H9 (cell line): ENCODE data around the gene MMAA. TPM values are rescaled to one million over a fixed set of nuclear protein-coding genes. Genes with fewer than 3 reads are reported as not detected.

Experiments used
- DNase-seq: peaks from one replicate; pipeline ENCODE4 v3.0.0-alpha.2; 2017
- H2AFZ ChIP-seq: one replicate; pipeline ENCODE4 v1.6.1; 2013; ENCODE audit warnings: mild to moderate bottlenecking, low read length, control low read depth, moderate library complexity
- H2AK5ac ChIP-seq: 2 replicates; pipeline ENCODE4 v1.6.1; 2013; ENCODE audit warnings: low read length, control low read depth, mixed read lengths; ENCODE audit not compliant: insufficient read length
- H2BK120ac ChIP-seq: one replicate; pipeline ENCODE4 v1.6.1; 2013; ENCODE audit warnings: low read depth, mild to moderate bottlenecking, low read length, control low read depth, inconsistent platforms; ENCODE audit not compliant: poor library complexity, severe bottlenecking
- H2BK12ac ChIP-seq: 2 replicates; pipeline ENCODE4 v1.6.1; 2013; ENCODE audit warnings: low read length, control low read depth, mixed read lengths, low read depth; ENCODE audit not compliant: insufficient read length
- H2BK15ac ChIP-seq: 2 replicates; pipeline ENCODE4 v1.6.1; 2013; ENCODE audit warnings: low read depth, low read length, control low read depth
- H2BK20ac ChIP-seq: one replicate; pipeline ENCODE4 v1.6.1; 2013; ENCODE audit warnings: low read depth, mild to moderate bottlenecking, low read length, control low read depth, inconsistent platforms; ENCODE audit not compliant: poor library complexity, severe bottlenecking
- H2BK5ac ChIP-seq: 2 replicates; pipeline ENCODE4 v1.6.1; 2013; ENCODE audit warnings: low read length, control low read depth, mixed read lengths; ENCODE audit not compliant: insufficient read length
- H3K14ac ChIP-seq: 2 replicates; pipeline ENCODE4 v1.6.1; 2013; ENCODE audit warnings: low read length, control low read depth; ENCODE audit not compliant: insufficient read depth
- H3K18ac ChIP-seq: 2 replicates; pipeline ENCODE4 v1.6.1; 2013; ENCODE audit warnings: low read depth, mild to moderate bottlenecking, mixed read lengths, low read length, control low read depth; ENCODE audit not compliant: insufficient read length
- H3K23ac ChIP-seq: 2 replicates; pipeline ENCODE4 v1.6.1; 2013; ENCODE audit warnings: low read length, control low read depth, mixed read lengths, low read depth; ENCODE audit not compliant: insufficient read length
- H3K23me2 ChIP-seq: 2 replicates; pipeline ENCODE4 v1.6.1; 2013; ENCODE audit warnings: low read depth, mild to moderate bottlenecking, mixed read lengths, low read length, control low read depth; ENCODE audit not compliant: insufficient read length, poor library complexity, severe bottlenecking
- H3K27ac ChIP-seq: 2 replicates; pipeline ENCODE4 v1.5.1; 2013; ENCODE audit warnings: low read length, control low read depth, mixed read lengths, low read depth; ENCODE audit not compliant: insufficient read length
- H3K27me3 ChIP-seq: 2 replicates; pipeline ENCODE4 v1.6.1; 2013; ENCODE audit warnings: low read length, control low read depth, inconsistent platforms; ENCODE audit not compliant: insufficient read depth
- H3K4ac ChIP-seq: 2 replicates; pipeline ENCODE4 v1.6.1; 2013; ENCODE audit warnings: low read depth, mild to moderate bottlenecking, control low read depth, inconsistent platforms, low read length, moderate library complexity
- H3K4me1 ChIP-seq: 2 replicates; pipeline ENCODE4 v1.6.1; 2013; ENCODE audit warnings: low read length, control low read depth, inconsistent platforms; ENCODE audit not compliant: insufficient read depth
- H3K4me2 ChIP-seq: 2 replicates; pipeline ENCODE4 v1.6.1; 2013; ENCODE audit warnings: low read length, control low read depth, mixed read lengths; ENCODE audit not compliant: insufficient read length, insufficient read depth
- H3K56ac ChIP-seq: 2 replicates; pipeline ENCODE4 v1.6.1; 2013; ENCODE audit warnings: low read depth, mild to moderate bottlenecking, mixed read lengths, low read length, control low read depth; ENCODE audit not compliant: insufficient read length
- H3K79me1 ChIP-seq: 2 replicates; pipeline ENCODE4 v1.6.1; 2013; ENCODE audit warnings: low read depth, mild to moderate bottlenecking, moderate library complexity, low read length, control low read depth, inconsistent platforms; ENCODE audit not compliant: insufficient read depth, poor library complexity, severe bottlenecking
- H3K79me2 ChIP-seq: 2 replicates; pipeline ENCODE4 v1.6.1; 2013; ENCODE audit warnings: low read length, control low read depth, inconsistent platforms; ENCODE audit not compliant: insufficient read depth
- H3K9ac ChIP-seq: 2 replicates; pipeline ENCODE4 v1.6.1; 2013; ENCODE audit warnings: low read length, control low read depth, mixed read lengths; ENCODE audit not compliant: insufficient read length; ENCODE audit errors: extremely low read depth
- H3K9me3 ChIP-seq: one replicate; pipeline ENCODE4 v1.6.1; 2013; ENCODE audit warnings: low read depth, low read length, inconsistent platforms; ENCODE audit not compliant: control insufficient read depth
- H3T11ph ChIP-seq: one replicate; pipeline ENCODE4 v1.6.1; 2013; ENCODE audit warnings: mild to moderate bottlenecking, low read length, control low read depth, inconsistent platforms
- H4K20me1 ChIP-seq: one replicate; pipeline ENCODE4 v1.6.1; 2013; ENCODE audit not compliant: control insufficient read depth, insufficient read length, insufficient read depth
- H4K5ac ChIP-seq: 2 replicates; pipeline ENCODE4 v1.6.1; 2013; ENCODE audit warnings: low read depth, mild to moderate bottlenecking, mixed read lengths, low read length, control low read depth; ENCODE audit not compliant: insufficient read length
- H4K8ac ChIP-seq: replicated peaks from 2 replicates; pipeline ENCODE4 v1.6.1; 2013; ENCODE audit warnings: low read length, control low read depth, mixed read lengths, low read depth; ENCODE audit not compliant: insufficient read length
- H4K91ac ChIP-seq: 2 replicates; pipeline ENCODE4 v1.6.1; 2013; ENCODE audit warnings: low read depth, mild to moderate bottlenecking, moderate library complexity, mixed read lengths, low read length, control low read depth; ENCODE audit not compliant: insufficient read length
- H3K27ac Mint-ChIP-seq, 3 experiments: 2 replicates in 2 of 3; 3 replicates in 1 of 3; pipeline ENCODE4 v1.8.0; 2020 to 2021; ENCODE audit warnings: mixed read lengths in 3 of 3, mild to moderate bottlenecking in 1 of 3, moderate library complexity in 1 of 3
- H3K27me3 Mint-ChIP-seq: 2 replicates; pipeline ENCODE4 v1.8.0; 2021; ENCODE audit warnings: low read depth, mild to moderate bottlenecking, moderate library complexity, mixed read lengths
- H3K36me3 Mint-ChIP-seq, 3 experiments: 2 replicates in 2 of 3; 3 replicates in 1 of 3; pipeline ENCODE4 v1.8.0; 2020 to 2021; ENCODE audit warnings: low read depth in 3 of 3, mixed read lengths in 3 of 3; ENCODE audit not compliant: insufficient read depth in 1 of 3
- H3K4me1 Mint-ChIP-seq, 2 experiments: 2 replicates each; pipeline ENCODE4 v1.8.0; 2020; ENCODE audit warnings: mixed read lengths in 2 of 2
- H3K4me3 Mint-ChIP-seq, 2 experiments: 2 replicates in 1 of 2; 3 replicates in 1 of 2; pipeline ENCODE4 v1.8.0; 2020 to 2021; ENCODE audit warnings: mild to moderate bottlenecking in 2 of 2, mixed read lengths in 2 of 2, moderate library complexity in 1 of 2
- H3K9me3 Mint-ChIP-seq, 2 experiments: 2 replicates in 1 of 2; 3 replicates in 1 of 2; pipeline ENCODE4 v1.8.0; 2020; ENCODE audit warnings: mild to moderate bottlenecking in 2 of 2, mixed read lengths in 2 of 2, moderate library complexity in 1 of 2
- WGBS: extraction: QIAGEN DNeasy Blood & Tissue Kit; methylation state at CpG from one replicate; pipeline ENCODE4 v1.1.7; 2013; ENCODE audit warnings: missing lambda C conversion rate, low lambda C conversion rate, mixed read lengths; ENCODE audit not compliant: insufficient read length; ENCODE audit errors: extremely low coverage; 5-methylcytosine and 5-hydroxymethylcytosine counted together
- total RNA-seq: library from RNA; stranded (reverse); gene quantifications from 2 replicates; pipeline ENCODE4 v1.2.1, GENCODE V29; 2021
- TF ChIP-seq, protein P1 (sequence below): fragments of 200-600 bp; sonication (generic); conservative IDR thresholded peaks from 3 replicates; pipeline ENCODE4 v1.8.0; 2021; ENCODE audit warnings: antibody characterized with exemption, mild to moderate bottlenecking

MMAA gene
- total RNA-seq, 1 experiment from 2014 or later, result 3.0 TPM

DNA sequence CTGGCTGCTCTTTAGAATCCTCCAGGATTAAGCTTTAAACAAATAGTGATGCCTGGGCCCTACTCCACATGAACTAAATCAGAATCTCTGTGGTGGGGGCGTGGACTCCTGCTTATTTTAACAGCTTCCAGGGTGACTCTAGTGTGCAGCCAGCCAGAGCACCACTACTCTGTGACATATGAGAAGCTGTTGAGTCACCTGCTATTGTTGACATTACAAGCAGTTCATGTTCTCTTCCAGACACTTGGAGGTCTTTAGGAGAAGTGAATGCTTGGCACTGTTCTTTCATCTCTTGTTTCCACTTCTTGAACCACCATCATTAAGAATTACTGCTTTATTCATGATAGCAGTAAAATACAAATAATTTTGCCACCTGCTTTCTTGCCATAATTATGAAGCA, 60.3 kb downstream of the MMAA start:
- no CpG with 5 or more reads among the region's 1 CpG for WGBS
- Histone ChIP-seq H3K4ac (no peak overlapping the region), H3K9ac (no peak overlapping the region), H3K79me2 (no peaks in the 10 kb centered on the region), H4K20me1 (no peaks in the 10 kb centered on the region), H2BK15ac (no peak overlapping the region), H2AK5ac (no peak overlapping the region), H4K8ac (no peak overlapping the region), H2AFZ (no peak overlapping the region), H3T11ph (no peak overlapping the region), H3K23me2 (no peaks in the 10 kb centered on the region), H4K5ac (no peak overlapping the region), H2BK120ac (no peak overlapping the region), H3K79me1 (no peaks in the 10 kb centered on the region), H3K4me2 (no peak overlapping the region), H2BK5ac (no peak overlapping the region), H3K14ac (no peak overlapping the region), H2BK20ac (no peak overlapping the region), H4K91ac (no peak overlapping the region), H3K4me1 (no peaks in the 10 kb centered on the region), H3K23ac (no peak overlapping the region), H3K27ac (no peak overlapping the region), H3K18ac (no peak overlapping the region), H3K56ac (no peak overlapping the region), H3K27me3 (no peaks in the 10 kb centered on the region), H2BK12ac (no peak overlapping the region), H3K9me3 (no peaks in the 10 kb centered on the region)
- no peak for DNase-seq
- H3K4me3 Mint-ChIP-seq, result no peak overlapping the region
- TF ChIP-seq, protein P1, sequence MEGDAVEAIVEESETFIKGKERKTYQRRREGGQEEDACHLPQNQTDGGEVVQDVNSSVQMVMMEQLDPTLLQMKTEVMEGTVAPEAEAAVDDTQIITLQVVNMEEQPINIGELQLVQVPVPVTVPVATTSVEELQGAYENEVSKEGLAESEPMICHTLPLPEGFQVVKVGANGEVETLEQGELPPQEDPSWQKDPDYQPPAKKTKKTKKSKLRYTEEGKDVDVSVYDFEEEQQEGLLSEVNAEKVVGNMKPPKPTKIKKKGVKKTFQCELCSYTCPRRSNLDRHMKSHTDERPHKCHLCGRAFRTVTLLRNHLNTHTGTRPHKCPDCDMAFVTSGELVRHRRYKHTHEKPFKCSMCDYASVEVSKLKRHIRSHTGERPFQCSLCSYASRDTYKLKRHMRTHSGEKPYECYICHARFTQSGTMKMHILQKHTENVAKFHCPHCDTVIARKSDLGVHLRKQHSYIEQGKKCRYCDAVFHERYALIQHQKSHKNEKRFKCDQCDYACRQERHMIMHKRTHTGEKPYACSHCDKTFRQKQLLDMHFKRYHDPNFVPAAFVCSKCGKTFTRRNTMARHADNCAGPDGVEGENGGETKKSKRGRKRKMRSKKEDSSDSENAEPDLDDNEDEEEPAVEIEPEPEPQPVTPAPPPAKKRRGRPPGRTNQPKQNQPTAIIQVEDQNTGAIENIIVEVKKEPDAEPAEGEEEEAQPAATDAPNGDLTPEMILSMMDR, result no peak
- no peak overlapping the region for H3K27ac Mint-ChIP-seq
- peaks cover 0 to 8% of the 10 kb centered on the region in 2 experiments; a peak in 2 of 4 replicates for H3K4me1 Mint-ChIP-seq
- H3K27me3 Mint-ChIP-seq, result no peaks in the 10 kb centered on the region
- peaks cover 5 to 16% (median 11%) of the 10 kb centered on the region in 3 experiments for H3K36me3 Mint-ChIP-seq
- peaks cover 19 to 27% of the 10 kb centered on the region in 2 experiments for H3K9me3 Mint-ChIP-seq
